ENCODE results near the gene SLC18A3.

- TF ChIP-seq, protein P1, sequence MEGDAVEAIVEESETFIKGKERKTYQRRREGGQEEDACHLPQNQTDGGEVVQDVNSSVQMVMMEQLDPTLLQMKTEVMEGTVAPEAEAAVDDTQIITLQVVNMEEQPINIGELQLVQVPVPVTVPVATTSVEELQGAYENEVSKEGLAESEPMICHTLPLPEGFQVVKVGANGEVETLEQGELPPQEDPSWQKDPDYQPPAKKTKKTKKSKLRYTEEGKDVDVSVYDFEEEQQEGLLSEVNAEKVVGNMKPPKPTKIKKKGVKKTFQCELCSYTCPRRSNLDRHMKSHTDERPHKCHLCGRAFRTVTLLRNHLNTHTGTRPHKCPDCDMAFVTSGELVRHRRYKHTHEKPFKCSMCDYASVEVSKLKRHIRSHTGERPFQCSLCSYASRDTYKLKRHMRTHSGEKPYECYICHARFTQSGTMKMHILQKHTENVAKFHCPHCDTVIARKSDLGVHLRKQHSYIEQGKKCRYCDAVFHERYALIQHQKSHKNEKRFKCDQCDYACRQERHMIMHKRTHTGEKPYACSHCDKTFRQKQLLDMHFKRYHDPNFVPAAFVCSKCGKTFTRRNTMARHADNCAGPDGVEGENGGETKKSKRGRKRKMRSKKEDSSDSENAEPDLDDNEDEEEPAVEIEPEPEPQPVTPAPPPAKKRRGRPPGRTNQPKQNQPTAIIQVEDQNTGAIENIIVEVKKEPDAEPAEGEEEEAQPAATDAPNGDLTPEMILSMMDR (IDR thresholded peaks at IDR 0.05) = no peak
- no peak for TF ChIP-seq POLR2A (IDR thresholded peaks at IDR 0.05)
Measured at GRCh38 chr10:49643241-49644034, 33.3 kb downstream of the SLC18A3 start.

Measured in transverse colon (tissue), 3 donors.